HUDEP-2 (cell line): ENCODE results near the gene PHKB.
"Not testable (repeated sequence)": the region's sequence is repeated elsewhere in the genome, so short reads cannot be mapped to it uniquely, and the experiment has no call there.

ENCODE experiments used
- DNase-seq, 76 experiments: peaks; one replicate each; lab custom pipeline; 2025; ENCODE audit not compliant: unreplicated experiment in 76 of 76; lab: John Stamatoyannopoulos, UW

PHKB gene

GRCh38 chr16:47468070-47468689 lies 7.0 kb downstream of the PHKB start:
- DNase-seq, result peak in 36 of 76 experiments; percentile 12 to 81 (median 54)

DNA sequence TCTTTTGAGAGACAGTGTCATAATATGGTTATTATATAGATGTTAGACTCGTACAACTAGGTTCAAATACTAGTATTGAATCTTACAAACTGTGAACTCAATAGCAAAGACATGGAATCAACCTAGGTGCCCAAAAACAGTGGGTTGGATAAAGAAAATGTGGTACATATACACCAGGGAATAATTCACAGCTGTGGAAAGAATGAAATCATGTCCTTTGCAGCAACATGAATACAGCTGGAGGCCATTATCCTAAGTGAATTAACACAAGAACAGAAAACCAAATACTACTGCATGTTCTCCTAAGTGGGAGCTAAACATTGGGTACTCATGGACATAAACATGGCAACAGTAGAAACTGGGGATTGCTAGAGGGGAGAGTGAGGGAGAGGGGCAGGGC lies 8.1 kb downstream of the PHKB start:
- DNase-seq, result no peak

GRCh38 chr16:47470211-47470610 lies 9.1 kb downstream of the PHKB start:
- no peak for DNase-seq

DNA sequence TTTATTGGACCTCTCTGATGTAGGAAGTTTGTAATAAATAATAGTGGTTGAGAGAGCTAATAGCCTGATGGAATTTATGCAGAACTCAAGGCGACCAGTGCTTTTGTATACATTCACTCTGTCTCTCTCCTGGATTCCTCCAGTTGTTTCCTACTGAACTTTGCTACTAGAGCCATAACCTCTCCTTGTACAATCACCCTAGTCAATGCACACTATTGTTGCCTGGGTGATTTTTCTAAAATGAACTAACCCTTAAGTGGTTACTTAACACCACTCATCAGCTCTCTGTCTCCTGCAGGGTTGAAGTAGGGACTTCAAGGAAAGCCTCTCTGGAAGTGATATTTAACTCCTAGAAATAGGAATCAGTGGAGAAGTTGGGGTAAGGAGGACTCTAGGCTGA lies 9.7 kb downstream of the PHKB start:
- no peak for DNase-seq

GRCh38 chr16:47473004-47473403 lies 11.9 kb downstream of the PHKB start:
- not testable (repeated sequence) for DNase-seq

DNA sequence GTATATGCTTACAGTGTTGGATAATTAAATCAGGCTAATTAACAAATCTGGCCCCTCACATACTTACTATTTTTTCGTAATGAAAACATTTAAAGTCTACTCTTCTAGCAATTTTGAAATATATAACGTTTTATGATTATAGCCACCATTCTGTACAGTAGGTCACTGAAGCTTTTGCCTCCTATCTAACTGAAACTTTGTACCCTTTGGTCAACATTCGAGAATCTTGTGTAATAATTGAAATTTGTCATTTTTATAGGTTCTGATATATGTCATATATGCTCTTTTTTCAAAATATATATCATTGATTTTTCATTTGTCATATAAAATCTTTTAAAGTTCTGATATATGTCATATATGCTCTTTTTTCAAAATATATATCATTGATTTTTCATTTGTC lies 12.7 kb downstream of the PHKB start:
- DNase-seq, result no peak

DNA sequence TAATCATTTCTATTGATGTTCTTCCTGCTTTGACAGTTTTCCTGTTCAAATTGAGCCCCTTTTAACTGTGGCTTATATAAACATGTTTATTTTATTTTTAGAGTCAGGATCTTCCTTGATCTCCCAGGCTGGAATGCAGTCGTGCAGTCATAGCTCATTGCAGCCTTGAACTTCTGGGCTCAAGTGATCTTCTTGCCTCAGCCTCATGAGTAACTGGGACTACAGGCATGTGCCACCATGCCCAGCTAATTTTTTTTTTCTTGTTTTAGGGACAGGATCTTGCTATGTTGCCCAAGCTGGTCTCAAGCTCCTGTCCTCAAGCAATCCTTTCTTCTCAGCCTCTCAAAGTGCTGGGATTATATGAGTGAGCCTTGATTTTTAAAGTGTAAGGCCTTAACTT lies 14.7 kb downstream of the PHKB start:
- no peak for DNase-seq

DNA sequence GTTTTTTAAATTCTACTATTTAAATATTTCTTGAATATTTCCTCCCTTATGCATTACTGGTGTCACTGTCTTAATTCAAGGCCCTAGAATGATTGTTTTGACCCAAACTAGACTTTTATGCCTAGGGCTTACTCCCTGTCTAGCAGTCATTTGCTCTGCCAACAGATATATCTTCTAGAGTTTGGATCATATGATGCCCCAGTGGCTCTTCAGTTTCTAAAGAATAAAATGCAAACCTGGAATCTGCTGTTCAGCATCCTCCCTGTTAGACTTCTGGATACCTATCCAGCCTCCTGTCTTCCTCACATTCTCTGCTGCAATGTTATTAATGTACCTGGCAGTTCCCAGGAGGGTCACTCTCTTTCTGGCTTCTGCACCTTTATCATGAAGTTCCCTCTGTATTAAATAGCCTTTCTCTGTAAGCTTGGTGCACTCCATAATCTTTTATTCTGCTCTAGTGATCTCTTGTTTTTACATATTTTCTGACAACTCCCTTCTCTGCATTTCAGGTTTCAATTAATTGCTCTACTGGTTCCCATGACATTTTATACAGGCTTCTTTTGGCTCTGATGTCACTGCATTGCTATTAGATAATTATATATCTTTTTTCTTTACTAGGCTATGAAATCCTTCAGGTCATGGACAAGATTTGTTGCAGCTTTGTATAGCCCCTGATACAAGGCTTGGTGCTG lies 15.7 kb downstream of the PHKB start:
- no peak for DNase-seq

DNA sequence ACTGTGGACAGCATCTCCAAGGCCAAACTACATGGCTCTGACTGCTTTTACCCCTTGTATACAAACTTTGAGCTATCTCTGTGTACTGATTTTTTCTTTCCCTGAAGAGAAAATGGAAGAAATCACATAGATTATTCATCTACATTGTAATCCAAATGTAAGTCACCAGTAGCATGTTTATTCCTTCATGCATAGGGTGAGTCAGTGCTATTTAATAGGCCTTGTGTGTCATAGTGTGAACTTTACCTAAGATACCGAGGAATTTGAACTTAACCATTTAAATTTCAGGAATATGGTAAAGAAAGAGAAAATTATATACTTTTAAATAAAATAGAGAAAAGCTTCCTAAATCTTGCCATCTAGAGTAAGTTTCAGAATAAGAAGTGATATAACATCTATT lies 16.5 kb downstream of the PHKB start:
- DNase-seq, result no peak

DNA sequence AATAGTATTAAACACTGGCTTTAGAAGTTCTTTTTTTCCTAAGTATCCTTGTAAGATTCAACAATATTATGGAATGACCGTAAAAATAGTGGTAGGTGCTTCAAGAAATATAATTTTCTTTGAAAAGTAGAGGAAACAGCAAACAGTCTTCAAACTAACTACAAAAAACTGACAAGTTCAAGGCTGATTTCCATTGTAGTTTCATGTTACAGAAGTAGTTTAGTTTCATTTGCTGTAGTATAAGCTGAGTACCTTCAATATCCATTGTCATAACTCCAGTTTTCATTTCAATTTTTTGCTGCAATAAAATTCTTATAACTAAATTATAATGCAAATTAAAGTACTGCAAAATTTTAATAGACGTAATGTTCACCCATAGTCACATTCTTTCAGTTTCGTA lies 19.3 kb downstream of the PHKB start:
- no peak for DNase-seq

GRCh38 chr16:47481698-47482374 lies 20.7 kb downstream of the PHKB start:
- no peak for DNase-seq

DNA sequence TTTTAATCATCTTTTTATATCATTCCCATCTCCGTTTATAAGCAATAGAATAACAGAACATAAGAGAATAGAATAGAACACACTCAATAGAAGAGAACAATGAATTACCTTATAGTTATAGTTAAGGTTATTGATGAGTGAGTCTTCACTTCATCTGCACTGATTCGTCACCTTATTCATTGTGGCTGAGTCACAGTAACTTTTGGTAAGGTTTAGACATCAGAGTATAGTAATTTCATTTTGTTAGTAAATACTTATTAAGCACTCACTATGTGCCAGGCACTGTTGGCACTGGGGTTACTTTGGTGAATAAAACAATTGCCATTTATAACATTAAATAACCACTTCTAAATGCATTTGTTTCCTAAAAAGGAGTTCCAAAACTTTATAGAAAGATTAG lies 22.5 kb downstream of the PHKB start:
- no peak for DNase-seq

GRCh38 chr16:47486856-47487255 lies 25.7 kb downstream of the PHKB start:
- DNase-seq, result no peak

DNA sequence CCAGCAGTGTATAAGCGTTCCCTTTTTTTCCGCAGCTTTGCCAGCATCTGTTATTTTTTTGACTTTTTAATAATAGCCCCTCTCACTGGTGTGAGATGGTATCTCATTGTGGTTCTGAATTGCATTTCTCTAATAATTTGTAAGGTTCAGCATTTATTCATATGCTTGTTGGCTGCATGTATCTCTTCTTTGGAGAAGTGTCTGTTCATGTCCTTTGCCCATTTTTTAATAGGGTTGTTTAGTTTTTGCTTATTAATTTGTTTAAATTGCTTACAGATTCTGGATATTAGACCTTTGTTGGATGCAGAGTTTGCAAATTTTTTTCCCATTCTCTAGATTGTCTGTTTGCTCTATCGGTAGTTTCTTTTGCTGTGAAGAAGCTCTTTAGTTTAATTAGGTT lies 26.9 kb downstream of the PHKB start:
- no peak for DNase-seq

DNA sequence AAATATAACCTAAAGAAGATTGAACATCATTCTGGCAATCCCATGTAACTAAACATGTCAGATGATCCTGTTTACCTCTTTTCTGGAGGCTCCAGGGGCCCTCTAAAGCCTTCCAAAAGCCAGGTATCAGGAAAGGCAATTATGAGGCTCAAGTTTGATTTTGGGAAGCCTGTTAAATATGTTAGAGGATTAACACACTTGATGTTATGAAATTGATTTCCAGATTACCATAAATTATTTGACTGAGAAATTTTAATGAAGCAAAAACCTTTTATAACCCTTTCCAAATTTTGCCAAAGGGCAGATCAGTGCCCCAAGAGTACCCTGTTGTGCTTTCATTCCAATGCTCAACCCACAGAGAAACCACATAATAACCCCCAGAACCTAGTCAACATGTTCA lies 29.3 kb downstream of the PHKB start:
- no peak for DNase-seq

DNA sequence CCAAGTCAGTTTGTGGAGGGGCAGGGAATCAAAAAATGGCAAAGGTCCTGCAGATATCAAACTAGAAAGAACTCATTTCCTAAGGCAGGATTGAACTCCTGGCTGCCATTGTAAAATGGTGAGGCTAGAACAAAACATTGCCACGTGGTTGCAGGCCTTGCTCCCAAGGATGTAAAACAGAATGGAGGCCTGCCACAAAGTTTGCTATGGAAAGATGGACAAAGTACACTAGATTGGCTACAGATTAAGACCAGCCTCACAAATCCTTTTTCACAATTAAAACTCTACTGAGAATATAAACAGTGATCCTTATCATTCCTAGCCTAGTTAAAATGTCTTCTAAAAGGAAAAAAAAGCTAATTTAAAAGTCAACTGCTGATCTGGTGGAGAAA lies 30.9 kb downstream of the PHKB start:
- DNase-seq, result no peak

DNA sequence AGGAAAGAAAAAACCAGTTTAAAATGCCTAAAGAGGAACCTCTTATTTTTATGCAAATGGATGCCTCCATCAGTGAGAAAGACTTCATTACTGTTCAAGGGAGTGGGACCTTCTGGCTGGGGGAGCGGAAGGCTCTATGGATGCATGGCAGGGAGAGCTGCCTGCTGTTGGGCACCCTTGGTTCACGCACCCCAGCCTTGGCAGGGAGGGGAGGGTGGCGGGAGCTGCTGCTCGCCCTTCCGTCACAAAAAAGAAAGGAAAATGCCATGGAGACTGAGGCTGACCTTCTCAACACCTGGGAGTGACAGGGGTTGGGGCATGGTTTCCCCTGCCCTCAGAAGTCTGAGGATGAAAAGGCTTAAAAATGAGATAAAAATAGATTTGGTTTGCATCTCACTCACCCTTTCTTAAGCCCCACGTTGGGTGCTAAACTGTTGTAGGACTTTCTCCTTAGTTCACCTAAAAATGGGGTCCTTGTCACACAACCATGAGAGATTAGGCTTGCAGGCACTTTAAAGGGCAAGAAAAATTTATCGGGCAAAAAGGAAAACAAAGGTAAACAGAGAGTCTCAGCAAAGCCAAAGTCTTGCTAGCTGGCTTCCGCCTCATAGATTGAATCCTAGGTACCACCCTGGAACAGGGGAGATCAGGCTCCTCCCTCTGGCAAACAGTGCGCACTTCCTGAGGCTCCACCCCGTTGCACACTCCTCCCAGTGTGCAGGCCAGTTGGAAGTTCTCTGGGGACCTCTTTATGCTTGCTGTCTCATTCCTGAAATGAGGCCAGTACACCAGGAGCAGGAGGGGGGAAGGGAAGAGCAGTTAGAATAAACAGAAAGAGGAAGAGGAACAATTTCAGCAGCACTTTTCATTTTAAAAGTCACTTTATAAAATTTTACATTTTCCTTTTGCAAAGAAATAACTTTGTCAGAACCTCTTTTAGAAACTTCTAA lies 31.6 kb downstream of the PHKB start:
- DNase-seq, result peak in 5 of 76 experiments; percentile 4 to 32 (median 10)

GRCh38 chr16:47493381-47494337 lies 32.5 kb downstream of the PHKB start:
- DNase-seq, result no peak

GRCh38 chr16:47499080-47499699 lies 38.1 kb downstream of the PHKB start:
- DNase-seq, result no peak
